ENCODE measurements around the gene ISYNA1. TPM values are rescaled to one million over a fixed set of nuclear protein-coding genes. Genes with fewer than 3 reads are reported as not detected.

ISYNA1 gene
- total RNA-seq, 4 donors from 2014 or later, result 15.8 to 38.9 (median 26.2) TPM

DNA sequence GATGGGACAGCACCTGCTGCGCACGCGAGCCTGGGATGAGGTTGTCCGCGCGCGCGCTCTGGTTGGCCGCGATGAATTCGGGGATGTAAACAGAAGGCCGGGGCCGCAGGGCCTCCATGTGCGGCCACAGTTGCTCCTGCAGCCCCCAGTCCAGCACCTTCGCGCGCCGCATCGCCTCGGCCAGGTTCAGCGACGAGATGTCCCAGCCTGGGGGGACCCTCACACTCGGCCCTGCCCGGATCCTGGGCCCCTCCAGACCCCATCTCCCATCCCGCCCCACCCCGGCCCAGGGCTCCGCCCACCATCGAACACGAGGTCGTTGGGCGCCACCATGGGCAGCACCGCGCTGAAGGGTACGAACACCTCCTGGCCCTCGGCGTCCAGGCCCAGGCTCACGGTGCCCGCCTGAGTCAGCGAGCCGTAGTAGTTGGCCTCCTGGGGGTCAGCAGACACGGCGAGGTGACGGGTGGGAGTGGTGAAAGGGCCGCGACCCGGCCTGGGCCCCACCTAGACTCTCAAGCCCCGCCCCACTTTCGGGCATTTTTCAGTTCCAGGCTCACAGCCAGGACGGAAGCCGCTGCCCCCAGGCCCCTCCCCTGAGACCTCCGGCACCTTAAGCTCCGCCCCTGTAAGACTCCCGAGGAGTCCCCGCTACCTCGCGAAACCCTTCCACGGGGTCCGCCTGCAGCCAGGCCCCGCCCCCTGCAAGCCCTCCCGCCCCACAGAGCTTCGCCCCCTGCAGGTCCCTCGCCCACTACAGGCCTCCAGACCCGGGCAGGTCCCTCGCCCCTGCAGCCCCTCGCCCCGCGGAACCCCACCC, 1.1 kb downstream of the ISYNA1 start:
- DNase-seq (ENCODE audit: extremely low spot score), result no peak
- Histone ChIP-seq H3K36me3 (peaks cover 0 to 20% (median 13%) of the 10 kb centered on the region in 4 donors), H3K27ac (replicated peaks in 1 of 4) (peak overlapping the region; percentile 68 to 86 (median 75)), H3K27me3 (no peaks in the 10 kb centered on the region), H3K9me3 (no peaks in the 10 kb centered on the region), H3K4me3 (peak overlapping the region; percentile 54 to 78 (median 58)), H3K4me1 (peaks cover 32 to 70% (median 59%) of the 10 kb centered on the region in 4 donors)
- no peak for TF ChIP-seq POLR2AphosphoS5 (IDR thresholded peaks at IDR 0.05)
- TF ChIP-seq, protein P1, sequence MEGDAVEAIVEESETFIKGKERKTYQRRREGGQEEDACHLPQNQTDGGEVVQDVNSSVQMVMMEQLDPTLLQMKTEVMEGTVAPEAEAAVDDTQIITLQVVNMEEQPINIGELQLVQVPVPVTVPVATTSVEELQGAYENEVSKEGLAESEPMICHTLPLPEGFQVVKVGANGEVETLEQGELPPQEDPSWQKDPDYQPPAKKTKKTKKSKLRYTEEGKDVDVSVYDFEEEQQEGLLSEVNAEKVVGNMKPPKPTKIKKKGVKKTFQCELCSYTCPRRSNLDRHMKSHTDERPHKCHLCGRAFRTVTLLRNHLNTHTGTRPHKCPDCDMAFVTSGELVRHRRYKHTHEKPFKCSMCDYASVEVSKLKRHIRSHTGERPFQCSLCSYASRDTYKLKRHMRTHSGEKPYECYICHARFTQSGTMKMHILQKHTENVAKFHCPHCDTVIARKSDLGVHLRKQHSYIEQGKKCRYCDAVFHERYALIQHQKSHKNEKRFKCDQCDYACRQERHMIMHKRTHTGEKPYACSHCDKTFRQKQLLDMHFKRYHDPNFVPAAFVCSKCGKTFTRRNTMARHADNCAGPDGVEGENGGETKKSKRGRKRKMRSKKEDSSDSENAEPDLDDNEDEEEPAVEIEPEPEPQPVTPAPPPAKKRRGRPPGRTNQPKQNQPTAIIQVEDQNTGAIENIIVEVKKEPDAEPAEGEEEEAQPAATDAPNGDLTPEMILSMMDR (IDR thresholded peaks at IDR 0.05), result no peak
- no peak for TF ChIP-seq EP300 (IDR thresholded peaks at IDR 0.05)
- no peak for TF ChIP-seq POLR2A (IDR thresholded peaks at IDR 0.05; ENCODE audit: low read depth)
- 30% methylated on average over 35 of the region's 67 CpGs for WGBS
- intact Hi-C loops (cut with DNase I), result no loop called here

DNA sequence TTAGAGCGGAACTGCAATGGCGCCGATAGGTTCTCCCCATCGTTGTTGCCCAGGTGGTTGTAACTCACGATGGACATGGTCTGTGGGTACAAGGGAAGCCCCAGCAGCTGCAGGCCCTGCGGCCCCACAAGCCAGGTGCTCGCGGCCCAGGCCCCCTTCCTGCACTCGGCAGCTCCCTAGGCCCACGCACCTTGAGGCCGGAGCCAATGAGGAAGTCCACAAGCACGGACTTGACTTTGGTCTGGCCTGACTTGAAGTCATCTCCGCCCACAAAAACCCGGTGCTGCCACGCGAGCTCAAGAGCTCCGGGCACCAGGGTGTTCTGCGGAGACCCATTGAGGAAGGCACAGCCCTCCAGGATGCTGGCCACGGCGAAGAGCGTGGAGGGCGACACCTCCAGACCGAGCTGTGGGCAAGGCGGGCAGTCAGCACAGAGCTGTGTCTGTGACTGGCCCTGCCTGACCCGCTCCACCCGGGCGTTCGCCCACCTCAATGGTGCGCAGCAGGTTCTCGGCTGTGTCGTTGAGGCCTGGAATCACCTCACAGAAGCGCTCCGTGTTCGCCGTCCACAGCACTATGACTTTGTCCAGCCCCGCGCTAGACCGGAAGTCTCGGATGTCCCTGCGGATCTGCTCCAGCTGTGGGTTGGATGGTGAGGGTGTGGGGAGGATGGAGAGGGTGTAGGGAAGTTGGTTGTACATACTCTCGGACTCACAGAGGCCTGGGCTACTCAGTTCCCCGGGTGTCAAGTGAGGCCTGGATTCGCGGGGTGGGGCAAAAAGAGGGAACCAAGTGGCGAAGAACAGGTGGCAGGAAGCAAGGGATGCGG, 1.9 kb downstream of the ISYNA1 start:
- Histone ChIP-seq H3K36me3 (peaks cover 0 to 20% (median 15%) of the 10 kb centered on the region in 4 donors), H3K27ac (replicated peaks in 1 of 4) (peak overlapping the region; percentile 68 to 86 (median 75)), H3K4me1 (peaks cover 32 to 78% (median 63%) of the 10 kb centered on the region in 4 donors), H3K9me3 (no peaks in the 10 kb centered on the region), H3K4me3 (peak overlapping the region in 3 of 4 donors; percentile 57 to 78 (median 58)), H3K27me3 (no peaks in the 10 kb centered on the region)
- intact Hi-C loops (cut with DNase I), result no loop called here
- TF ChIP-seq POLR2AphosphoS5 (IDR thresholded peaks at IDR 0.05), result no peak
- TF ChIP-seq POLR2A (IDR thresholded peaks at IDR 0.05; ENCODE audit: low read depth), result no peak
- no peak for TF ChIP-seq EP300 (IDR thresholded peaks at IDR 0.05)
- TF ChIP-seq, protein P1 (IDR thresholded peaks at IDR 0.05), result no peak
- DNase-seq (ENCODE audit: extremely low spot score), result no peak
- 85% methylated on average over 45 of the region's 46 CpGs for WGBS

DNA sequence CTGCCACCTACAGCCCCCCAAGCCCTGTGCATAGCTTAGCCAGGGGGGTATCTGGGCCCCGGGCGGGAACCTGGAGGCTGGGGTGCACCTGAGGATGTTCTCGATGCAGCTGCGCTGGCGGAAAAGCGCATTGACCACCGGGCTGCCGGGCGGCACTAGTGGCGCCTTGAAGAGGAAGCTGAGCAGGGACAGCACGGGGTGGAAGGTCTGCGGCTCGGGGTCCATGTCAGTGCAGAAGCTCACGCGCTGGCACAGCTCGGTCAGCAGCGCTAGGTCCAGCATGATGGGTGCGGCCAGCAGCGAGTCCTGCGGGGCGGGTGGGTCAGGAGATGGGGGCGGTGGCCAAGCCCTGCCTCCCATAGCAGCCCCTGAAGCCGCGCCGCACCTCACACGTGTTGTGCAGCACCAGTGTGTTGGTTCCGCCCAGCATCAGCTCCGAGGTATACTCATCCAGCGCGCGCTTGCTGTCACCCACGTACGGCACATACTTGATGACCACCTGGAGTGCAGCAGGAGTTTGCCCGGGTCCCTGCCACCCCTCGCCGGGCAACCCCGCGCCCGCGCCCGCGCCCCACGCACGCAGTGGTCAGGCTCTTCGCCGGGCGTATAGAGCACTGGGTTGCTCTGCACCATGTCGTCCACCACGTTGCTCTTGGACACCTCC, 2.6 kb downstream of the ISYNA1 start:
- H3K4me3 ChIP-seq, result no peak overlapping the region
- peak overlapping the region in 1 of 4 donors; percentile 79 for H3K27ac ChIP-seq (replicated peaks in 1 of 4)
- H3K4me1 ChIP-seq, result peaks cover 32 to 84% (median 67%) of the 10 kb centered on the region in 4 donors
- no peaks in the 10 kb centered on the region for H3K9me3 ChIP-seq
- peaks cover 0 to 25% (median 20%) of the 10 kb centered on the region in 4 donors for H3K36me3 ChIP-seq
- no peaks in the 10 kb centered on the region for H3K27me3 ChIP-seq
- intact Hi-C loops (cut with DNase I), result no loop called here
- TF ChIP-seq EP300 (IDR thresholded peaks at IDR 0.05) (no peak), POLR2A (IDR thresholded peaks at IDR 0.05; ENCODE audit: low read depth) (no peak), POLR2AphosphoS5 (IDR thresholded peaks at IDR 0.05) (no peak)
- TF ChIP-seq, protein P1 (IDR thresholded peaks at IDR 0.05), result no peak
- WGBS, result 94% methylated on average over 37 of the region's 49 CpGs
- no peak for DNase-seq (ENCODE audit: extremely low spot score)

DNA sequence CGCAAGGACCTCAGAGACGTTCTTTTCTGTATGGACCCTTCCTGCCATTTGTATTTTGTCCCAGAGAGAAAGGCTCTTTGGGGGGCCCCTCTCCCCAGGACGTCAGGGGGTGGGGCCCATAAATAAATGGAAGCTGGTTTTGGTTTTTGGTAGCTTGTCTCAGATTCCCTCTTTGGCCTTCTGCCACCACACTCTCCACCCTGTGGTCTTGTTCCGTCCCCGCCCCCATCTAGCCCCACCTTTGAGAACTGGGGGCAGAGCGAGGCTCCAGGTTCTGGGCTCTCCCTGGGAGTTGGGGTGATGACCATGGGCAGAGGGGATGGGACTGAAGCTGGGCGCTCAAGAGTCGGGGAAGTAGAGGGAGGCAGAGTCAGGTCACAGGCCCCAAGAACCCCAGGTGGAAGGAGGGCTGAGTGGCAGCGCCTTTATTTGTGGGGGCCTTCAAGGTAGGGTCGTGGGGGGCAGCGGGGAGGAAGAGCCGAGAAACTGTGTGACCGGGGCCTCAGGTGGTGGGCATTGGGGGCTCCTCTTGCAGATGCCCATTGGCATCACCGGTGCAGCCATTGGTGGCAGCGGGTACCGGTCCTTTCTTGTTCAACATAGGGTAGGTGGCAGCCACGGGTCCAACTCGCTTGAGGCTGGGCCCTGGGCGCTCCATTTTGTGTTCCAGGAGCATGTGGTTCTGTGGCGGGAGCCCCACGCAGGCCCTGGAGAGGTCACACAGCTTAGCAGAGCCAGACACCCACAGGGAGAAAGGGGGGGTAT, 3.3 kb downstream of the ISYNA1 start:
- whole genome bisulfite sequencing, result 85% methylated on average over 18 of the region's 21 CpGs
- H3K4me1 ChIP-seq, result peaks cover 36 to 86% (median 67%) of the 10 kb centered on the region in 4 donors
- H3K27ac ChIP-seq (replicated peaks in 1 of 4), result peak overlapping the region; percentile 68 to 79 (median 72)
- TF ChIP-seq POLR2A (IDR thresholded peaks at IDR 0.05; ENCODE audit: low read depth) (no peak), EP300 (IDR thresholded peaks at IDR 0.05) (no peak), POLR2AphosphoS5 (IDR thresholded peaks at IDR 0.05) (no peak)
- TF ChIP-seq, protein P1 (IDR thresholded peaks at IDR 0.05), result no peak
- H3K4me3 ChIP-seq, result peak overlapping the region; percentile 56 to 65 (median 62)
- DNase-seq (ENCODE audit: extremely low spot score), result no peak
- H3K27me3 ChIP-seq, result no peaks in the 10 kb centered on the region
- peaks cover 0 to 25% (median 20%) of the 10 kb centered on the region in 4 donors for H3K36me3 ChIP-seq
- no peaks in the 10 kb centered on the region for H3K9me3 ChIP-seq
- intact Hi-C loops (cut with DNase I), result no loop called here

Measured in esophagus muscularis mucosa (tissue), 4 donors.